ENCODE data around the gene CATSPER1.
A peak's percentile ranks its signal among the peaks of the same experiment; 100 is the strongest.

The CATSPER1 gene

DNA sequence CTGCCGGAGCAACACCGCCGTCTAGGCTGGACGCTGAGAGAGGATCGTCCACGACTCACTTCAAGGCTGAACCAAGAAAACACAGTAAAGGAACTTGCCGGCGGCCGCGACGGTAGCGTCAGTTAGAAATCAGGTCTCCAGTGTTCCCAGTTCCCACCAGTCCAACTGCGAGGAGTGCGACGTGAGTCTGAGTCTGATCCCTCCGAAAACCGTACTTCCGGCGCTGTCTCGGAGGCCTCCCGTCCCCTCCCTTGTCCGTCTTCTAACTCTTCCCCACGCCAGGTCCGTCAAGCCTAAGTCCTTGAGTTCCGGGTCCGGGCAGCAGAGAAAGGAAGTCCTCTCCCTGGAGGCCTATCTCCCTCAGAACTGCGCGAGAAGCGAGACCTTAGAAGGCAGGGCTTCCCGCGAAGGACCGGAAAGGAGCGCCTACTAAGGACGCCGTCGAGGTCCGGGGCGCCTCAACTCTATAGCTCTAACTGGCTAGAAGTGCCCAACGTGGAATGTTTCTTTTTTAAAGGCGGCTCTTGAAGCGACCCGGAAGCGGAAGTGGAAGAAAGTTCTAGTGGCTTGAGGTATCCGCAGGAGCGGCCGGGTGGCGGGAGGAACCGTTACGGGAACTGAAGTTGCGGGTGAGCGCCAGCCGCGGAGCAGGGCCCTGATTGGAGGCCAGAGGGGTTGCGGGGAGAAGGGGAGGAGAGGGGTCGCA, 24.2 kb downstream of the CATSPER1 start, which contains the start of the genes BANF1 and EIF1AD:
BANF1 (plus strand) TSS at position 562 of the 706 bp plus-strand sequence. CDS start 748 bp downstream, outside the sequence.
EIF1AD (minus strand) TSS at position 216 of the 706 bp plus-strand sequence. CDS start 1,768 bp downstream, outside the sequence.
- peak; percentile 93 for ATAC-seq

DNA sequence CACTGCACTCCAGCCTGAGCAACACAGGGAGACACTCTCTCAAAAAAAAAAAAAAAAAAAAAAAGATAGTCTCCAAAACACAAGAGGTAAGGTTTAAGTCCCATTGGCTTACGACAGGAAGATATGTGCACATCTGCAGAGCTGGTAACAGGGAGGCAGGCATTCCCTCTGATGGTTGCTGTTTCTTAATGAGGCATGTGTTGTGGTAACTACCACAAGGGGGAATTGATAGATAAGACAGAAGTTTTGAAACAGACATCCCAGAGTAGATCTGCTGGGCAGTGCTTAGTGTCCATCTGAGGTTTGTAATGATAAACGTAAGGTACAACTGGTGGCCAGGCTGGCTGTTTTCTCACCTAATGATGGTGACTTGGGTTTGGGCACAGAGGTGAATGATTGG, 29.0 kb downstream of the CATSPER1 start:
- ATAC-seq = no peak
- no peak for TF ChIP-seq ZNF565 (CRISPR knock-in tag; conservative IDR thresholded peaks at IDR 0.05; ENCODE audit: low read depth)
- no peak for TF ChIP-seq CSDC2 (CRISPR knock-in tag; IDR thresholded peaks at IDR 0.05)
- TF ChIP-seq BACH2 (CRISPR knock-in tag; IDR thresholded peaks at IDR 0.05; ENCODE audit: borderline replicate concordance) = no peak
- TF ChIP-seq RARB (CRISPR knock-in tag; IDR thresholded peaks at IDR 0.05) = no peak
- no peak for TF ChIP-seq ARNTL (CRISPR knock-in tag; IDR thresholded peaks at IDR 0.05; ENCODE audit: borderline replicate concordance, low read depth)
- TF ChIP-seq ZNF70 (CRISPR knock-in tag; IDR thresholded peaks at IDR 0.05) = no peak
- TF ChIP-seq, protein P1, sequence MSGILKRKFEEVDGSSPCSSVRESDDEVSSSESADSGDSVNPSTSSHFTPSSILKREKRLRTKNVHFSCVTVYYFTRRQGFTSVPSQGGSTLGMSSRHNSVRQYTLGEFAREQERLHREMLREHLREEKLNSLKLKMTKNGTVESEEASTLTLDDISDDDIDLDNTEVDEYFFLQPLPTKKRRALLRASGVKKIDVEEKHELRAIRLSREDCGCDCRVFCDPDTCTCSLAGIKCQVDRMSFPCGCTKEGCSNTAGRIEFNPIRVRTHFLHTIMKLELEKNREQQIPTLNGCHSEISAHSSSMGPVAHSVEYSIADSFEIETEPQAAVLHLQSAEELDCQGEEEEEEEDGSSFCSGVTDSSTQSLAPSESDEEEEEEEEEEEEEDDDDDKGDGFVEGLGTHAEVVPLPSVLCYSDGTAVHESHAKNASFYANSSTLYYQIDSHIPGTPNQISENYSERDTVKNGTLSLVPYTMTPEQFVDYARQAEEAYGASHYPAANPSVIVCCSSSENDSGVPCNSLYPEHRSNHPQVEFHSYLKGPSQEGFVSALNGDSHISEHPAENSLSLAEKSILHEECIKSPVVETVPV (CRISPR knock-in tag; IDR thresholded peaks at IDR 0.05) = no peak
- no peak for TF ChIP-seq GLIS3 (CRISPR knock-in tag; IDR thresholded peaks at IDR 0.05)
- TF ChIP-seq, protein P2, sequence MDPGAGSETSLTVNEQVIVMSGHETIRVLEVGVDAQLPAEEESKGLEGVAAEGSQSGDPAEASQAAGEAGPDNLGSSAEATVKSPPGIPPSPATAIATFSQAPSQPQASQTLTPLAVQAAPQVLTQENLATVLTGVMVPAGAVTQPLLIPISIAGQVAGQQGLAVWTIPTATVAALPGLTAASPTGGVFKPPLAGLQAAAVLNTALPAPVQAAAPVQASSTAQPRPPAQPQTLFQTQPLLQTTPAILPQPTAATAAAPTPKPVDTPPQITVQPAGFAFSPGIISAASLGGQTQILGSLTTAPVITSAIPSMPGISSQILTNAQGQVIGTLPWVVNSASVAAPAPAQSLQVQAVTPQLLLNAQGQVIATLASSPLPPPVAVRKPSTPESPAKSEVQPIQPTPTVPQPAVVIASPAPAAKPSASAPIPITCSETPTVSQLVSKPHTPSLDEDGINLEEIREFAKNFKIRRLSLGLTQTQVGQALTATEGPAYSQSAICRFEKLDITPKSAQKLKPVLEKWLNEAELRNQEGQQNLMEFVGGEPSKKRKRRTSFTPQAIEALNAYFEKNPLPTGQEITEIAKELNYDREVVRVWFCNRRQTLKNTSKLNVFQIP (CRISPR knock-in tag; IDR thresholded peaks at IDR 0.05; ENCODE audit: borderline replicate concordance, low read depth) = no peak
- TF ChIP-seq TOX (CRISPR knock-in tag; IDR thresholded peaks at IDR 0.05; ENCODE audit: borderline replicate concordance) = no peak

More for the DNA sequence above, 24.2 kb downstream of the CATSPER1 start, which contains the start of the genes BANF1 and EIF1AD:
- TF ChIP-seq TCF4 (CRISPR knock-in tag; IDR thresholded peaks at IDR 0.05; ENCODE audit: borderline replicate concordance) (no peak), ARNTL (CRISPR knock-in tag; IDR thresholded peaks at IDR 0.05; ENCODE audit: borderline replicate concordance, low read depth) (no peak), PPARA (CRISPR knock-in tag; IDR thresholded peaks at IDR 0.05; ENCODE audit: borderline replicate concordance) (no peak), ZNF8 (CRISPR knock-in tag; IDR thresholded peaks at IDR 0.05) (no peak), RARB (CRISPR knock-in tag; IDR thresholded peaks at IDR 0.05) (no peak), OSR1 (CRISPR knock-in tag; IDR thresholded peaks at IDR 0.05) (no peak), SNAI2 (CRISPR knock-in tag; IDR thresholded peaks at IDR 0.05) (no peak), GLIS3 (CRISPR knock-in tag; IDR thresholded peaks at IDR 0.05) (no peak), ESRRG (CRISPR knock-in tag; IDR thresholded peaks at IDR 0.05) (no peak), ZFP3 (CRISPR knock-in tag; IDR thresholded peaks at IDR 0.05) (no peak), ISL1 (CRISPR knock-in tag; IDR thresholded peaks at IDR 0.05) (no peak), BACH2 (CRISPR knock-in tag; IDR thresholded peaks at IDR 0.05; ENCODE audit: borderline replicate concordance) (no peak), ZFP30 (CRISPR knock-in tag; IDR thresholded peaks at IDR 0.05) (no peak), ZNF70 (CRISPR knock-in tag; IDR thresholded peaks at IDR 0.05) (no peak)
- TF ChIP-seq, protein P3, sequence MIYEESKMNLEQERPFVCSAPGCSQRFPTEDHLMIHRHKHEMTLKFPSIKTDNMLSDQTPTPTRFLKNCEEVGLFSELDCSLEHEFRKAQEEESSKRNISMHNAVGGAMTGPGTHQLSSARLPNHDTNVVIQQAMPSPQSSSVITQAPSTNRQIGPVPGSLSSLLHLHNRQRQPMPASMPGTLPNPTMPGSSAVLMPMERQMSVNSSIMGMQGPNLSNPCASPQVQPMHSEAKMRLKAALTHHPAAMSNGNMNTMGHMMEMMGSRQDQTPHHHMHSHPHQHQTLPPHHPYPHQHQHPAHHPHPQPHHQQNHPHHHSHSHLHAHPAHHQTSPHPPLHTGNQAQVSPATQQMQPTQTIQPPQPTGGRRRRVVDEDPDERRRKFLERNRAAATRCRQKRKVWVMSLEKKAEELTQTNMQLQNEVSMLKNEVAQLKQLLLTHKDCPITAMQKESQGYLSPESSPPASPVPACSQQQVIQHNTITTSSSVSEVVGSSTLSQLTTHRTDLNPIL (CRISPR knock-in tag; IDR thresholded peaks at IDR 0.05; ENCODE audit: low read depth) = no peak
- TF ChIP-seq, protein P4, sequence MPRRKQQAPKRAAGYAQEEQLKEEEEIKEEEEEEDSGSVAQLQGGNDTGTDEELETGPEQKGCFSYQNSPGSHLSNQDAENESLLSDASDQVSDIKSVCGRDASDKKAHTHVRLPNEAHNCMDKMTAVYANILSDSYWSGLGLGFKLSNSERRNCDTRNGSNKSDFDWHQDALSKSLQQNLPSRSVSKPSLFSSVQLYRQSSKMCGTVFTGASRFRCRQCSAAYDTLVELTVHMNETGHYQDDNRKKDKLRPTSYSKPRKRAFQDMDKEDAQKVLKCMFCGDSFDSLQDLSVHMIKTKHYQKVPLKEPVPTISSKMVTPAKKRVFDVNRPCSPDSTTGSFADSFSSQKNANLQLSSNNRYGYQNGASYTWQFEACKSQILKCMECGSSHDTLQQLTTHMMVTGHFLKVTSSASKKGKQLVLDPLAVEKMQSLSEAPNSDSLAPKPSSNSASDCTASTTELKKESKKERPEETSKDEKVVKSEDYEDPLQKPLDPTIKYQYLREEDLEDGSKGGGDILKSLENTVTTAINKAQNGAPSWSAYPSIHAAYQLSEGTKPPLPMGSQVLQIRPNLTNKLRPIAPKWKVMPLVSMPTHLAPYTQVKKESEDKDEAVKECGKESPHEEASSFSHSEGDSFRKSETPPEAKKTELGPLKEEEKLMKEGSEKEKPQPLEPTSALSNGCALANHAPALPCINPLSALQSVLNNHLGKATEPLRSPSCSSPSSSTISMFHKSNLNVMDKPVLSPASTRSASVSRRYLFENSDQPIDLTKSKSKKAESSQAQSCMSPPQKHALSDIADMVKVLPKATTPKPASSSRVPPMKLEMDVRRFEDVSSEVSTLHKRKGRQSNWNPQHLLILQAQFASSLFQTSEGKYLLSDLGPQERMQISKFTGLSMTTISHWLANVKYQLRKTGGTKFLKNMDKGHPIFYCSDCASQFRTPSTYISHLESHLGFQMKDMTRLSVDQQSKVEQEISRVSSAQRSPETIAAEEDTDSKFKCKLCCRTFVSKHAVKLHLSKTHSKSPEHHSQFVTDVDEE (CRISPR knock-in tag; IDR thresholded peaks at IDR 0.05) = no peak
- TF ChIP-seq, protein P5, sequence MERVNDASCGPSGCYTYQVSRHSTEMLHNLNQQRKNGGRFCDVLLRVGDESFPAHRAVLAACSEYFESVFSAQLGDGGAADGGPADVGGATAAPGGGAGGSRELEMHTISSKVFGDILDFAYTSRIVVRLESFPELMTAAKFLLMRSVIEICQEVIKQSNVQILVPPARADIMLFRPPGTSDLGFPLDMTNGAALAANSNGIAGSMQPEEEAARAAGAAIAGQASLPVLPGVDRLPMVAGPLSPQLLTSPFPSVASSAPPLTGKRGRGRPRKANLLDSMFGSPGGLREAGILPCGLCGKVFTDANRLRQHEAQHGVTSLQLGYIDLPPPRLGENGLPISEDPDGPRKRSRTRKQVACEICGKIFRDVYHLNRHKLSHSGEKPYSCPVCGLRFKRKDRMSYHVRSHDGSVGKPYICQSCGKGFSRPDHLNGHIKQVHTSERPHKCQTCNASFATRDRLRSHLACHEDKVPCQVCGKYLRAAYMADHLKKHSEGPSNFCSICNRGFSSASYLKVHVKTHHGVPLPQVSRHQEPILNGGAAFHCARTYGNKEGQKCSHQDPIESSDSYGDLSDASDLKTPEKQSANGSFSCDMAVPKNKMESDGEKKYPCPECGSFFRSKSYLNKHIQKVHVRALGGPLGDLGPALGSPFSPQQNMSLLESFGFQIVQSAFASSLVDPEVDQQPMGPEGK (CRISPR knock-in tag; IDR thresholded peaks at IDR 0.05; ENCODE audit: borderline replicate concordance) = no peak
- TF ChIP-seq, protein P2 (CRISPR knock-in tag; IDR thresholded peaks at IDR 0.05; ENCODE audit: borderline replicate concordance, low read depth) = no peak; the same call in 1 of the 2 replicates
- TF ChIP-seq, protein P1 (CRISPR knock-in tag; IDR thresholded peaks at IDR 0.05) = no peak
